Activated B cell treated with CpG ODN at 0.5 μM for 24 hours (primary cell): ENCODE results near the gene RNF214. TPM values are rescaled to one million over a fixed set of nuclear protein-coding genes. Genes with fewer than 3 reads are reported as not detected.

Source experiments
- ATAC-seq: fragments of 200-7000 bp; cut with Tn5 transposase; one replicate; pipeline ENCODE4 v1.10.0; 2021; ENCODE audit warnings: low read depth, mild to moderate bottlenecking, moderate library complexity
- CTCF ChIA-PET: fragments of 350-600 bp; sonication (Branson Sonifier 250); formaldehyde crosslinking; loops from one replicate; lab custom pipeline; 2021; ENCODE audit warnings: antibody characterized with exemption; lab: Charles Lee
- POLR2A ChIA-PET: fragments of 350-600 bp; sonication (Branson Sonifier 250); formaldehyde crosslinking; loops from one replicate; lab custom pipeline; 2021; ENCODE audit warnings: antibody characterized with exemption; lab: Charles Lee
- DNase-seq: peaks from one replicate; pipeline ENCODE4 v3.0.0; 2022
- H3K27ac Mint-ChIP-seq: one replicate; pipeline ENCODE4 v1.8.0; 2020; ENCODE audit warnings: mixed read lengths
- H3K27me3 Mint-ChIP-seq: one replicate; pipeline ENCODE4 v1.8.0; 2021; ENCODE audit warnings: mixed read lengths
- H3K36me3 Mint-ChIP-seq: one replicate; pipeline ENCODE4 v1.8.0; 2021; ENCODE audit warnings: low read depth, mixed read lengths
- H3K4me1 Mint-ChIP-seq: one replicate; pipeline ENCODE4 v1.8.0; 2021; ENCODE audit warnings: mixed read lengths
- H3K4me3 Mint-ChIP-seq: one replicate; pipeline ENCODE4 v1.8.0; 2020; ENCODE audit warnings: mild to moderate bottlenecking, mixed read lengths
- H3K9me3 Mint-ChIP-seq: one replicate; pipeline ENCODE4 v1.8.0; 2020; ENCODE audit warnings: mixed read lengths
- intact Hi-C: fragments of 100-400 bp; cut with micrococcal nuclease; formaldehyde crosslinking; loops from one replicate; pipeline ENCODE4 v1.15.1; 2024
- total RNA-seq: library from RNA; stranded (reverse); gene quantifications from 2 replicates; pipeline ENCODE4 v1.2.3, GENCODE V29; 2022
- TF ChIP-seq, protein P1 (sequence below): fragments of 200-600 bp; IDR thresholded peaks from one replicate; pipeline ENCODE4 v1.8.0; 2022; ENCODE audit warnings: antibody characterized with exemption, mild to moderate bottlenecking

The RNF214 gene
- total RNA-seq, 1 donor from 2014 or later = 18.7 TPM

DNA sequence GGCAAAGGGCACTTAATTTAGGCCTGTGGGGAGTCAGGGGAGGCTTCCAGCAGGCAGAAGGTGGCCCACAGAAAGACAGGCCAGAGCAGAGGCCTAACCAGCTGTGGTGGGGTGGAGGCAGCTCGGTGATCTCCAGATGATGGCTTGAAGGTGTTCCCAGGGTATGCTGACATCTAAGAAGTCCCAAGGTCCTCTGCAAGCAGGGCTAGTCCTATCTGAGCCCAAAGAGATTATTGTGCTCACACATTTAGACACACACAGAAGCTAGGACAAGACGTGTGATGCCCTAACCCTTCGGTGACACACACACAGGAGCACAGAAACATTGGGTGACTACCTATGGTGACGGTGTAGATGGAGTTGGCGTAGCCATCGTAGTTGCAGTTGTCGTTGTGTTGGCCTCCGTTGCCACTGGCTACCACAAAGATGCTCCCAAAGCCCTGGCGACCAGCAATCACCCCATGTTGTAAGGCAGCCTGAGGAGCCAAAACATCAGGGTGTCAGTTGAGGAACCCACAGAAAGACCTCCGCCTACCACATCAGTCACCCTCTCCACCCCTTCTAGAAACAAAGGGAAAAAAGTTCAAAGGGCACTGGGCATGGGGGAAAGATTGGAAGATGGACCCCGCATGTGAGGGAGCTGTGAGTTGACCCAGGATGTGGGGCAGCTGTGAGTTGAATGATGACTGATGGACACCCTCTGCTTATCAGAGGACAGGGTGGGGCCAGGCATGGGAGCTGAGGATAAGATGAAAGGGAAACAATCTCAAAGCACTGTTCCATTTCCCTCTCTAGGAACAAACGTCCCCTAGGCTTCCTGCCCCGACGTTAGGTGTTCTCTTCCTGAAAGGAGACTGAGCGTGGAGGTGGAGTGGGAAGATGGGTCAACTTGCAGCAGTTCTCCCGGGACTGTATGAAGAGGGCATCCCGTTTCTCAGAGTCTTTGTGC, 8.5 kb upstream of the RNF214 start:
- intact Hi-C loops = no loop called here
- Mint-ChIP-seq H3K4me1 (peaks cover 20% of the 10 kb centered on the region), H3K36me3 (peaks cover 89% of the 10 kb centered on the region), H3K27me3 (no peaks in the 10 kb centered on the region), H3K9me3 (no peaks in the 10 kb centered on the region), H3K27ac (no peak overlapping the region), H3K4me3 (no peak overlapping the region)
- TF ChIP-seq, protein P1, sequence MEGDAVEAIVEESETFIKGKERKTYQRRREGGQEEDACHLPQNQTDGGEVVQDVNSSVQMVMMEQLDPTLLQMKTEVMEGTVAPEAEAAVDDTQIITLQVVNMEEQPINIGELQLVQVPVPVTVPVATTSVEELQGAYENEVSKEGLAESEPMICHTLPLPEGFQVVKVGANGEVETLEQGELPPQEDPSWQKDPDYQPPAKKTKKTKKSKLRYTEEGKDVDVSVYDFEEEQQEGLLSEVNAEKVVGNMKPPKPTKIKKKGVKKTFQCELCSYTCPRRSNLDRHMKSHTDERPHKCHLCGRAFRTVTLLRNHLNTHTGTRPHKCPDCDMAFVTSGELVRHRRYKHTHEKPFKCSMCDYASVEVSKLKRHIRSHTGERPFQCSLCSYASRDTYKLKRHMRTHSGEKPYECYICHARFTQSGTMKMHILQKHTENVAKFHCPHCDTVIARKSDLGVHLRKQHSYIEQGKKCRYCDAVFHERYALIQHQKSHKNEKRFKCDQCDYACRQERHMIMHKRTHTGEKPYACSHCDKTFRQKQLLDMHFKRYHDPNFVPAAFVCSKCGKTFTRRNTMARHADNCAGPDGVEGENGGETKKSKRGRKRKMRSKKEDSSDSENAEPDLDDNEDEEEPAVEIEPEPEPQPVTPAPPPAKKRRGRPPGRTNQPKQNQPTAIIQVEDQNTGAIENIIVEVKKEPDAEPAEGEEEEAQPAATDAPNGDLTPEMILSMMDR = no peak
- CTCF ChIA-PET = no interaction called here
- POLR2A ChIA-PET = interaction anchor here (1.3 to 1.8 kb wide), 2 partner anchors 35 to 44 kb away, joined by 4 read pairs; no protein-coding TSS in a partner anchor
- no peak for ATAC-seq
- no peak for DNase-seq

DNA sequence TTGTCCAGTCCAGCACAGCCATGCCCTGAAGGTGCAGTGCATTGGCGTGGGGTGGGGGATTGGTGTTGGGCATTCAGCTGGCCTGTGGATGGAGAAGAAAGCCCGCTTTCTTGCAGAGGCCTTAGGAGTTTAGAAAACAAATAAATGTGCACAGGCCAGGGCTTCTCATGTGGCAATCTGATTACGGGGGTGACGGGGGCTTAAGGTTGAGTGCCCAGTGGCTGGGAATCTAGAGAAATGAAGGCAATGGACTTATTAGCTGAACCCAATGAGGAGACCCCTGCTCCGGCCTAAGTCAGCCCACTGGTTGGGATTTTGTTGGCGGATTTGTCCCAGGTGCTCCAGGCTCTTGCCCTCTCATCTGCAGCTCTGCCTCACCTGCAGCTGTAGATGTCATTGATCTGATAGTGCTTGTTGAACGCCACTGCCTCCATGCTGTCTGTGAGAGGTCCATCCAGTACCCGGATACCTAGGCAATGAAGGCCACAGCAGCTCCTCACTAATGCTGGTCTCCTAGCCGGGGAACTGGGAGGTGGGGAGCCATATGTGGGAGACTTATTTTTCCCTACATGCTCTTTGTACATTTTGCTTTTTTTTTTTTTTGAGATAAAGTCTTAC, 6.8 kb upstream of the RNF214 start:
- Mint-ChIP-seq H3K9me3 (no peaks in the 10 kb centered on the region), H3K36me3 (peaks cover 89% of the 10 kb centered on the region), H3K27ac (no peak overlapping the region), H3K4me3 (no peak overlapping the region), H3K27me3 (no peaks in the 10 kb centered on the region), H3K4me1 (peaks cover 33% of the 10 kb centered on the region)
- ChIA-PET CTCF (interaction anchor here (1.2 to 8.1 kb wide), 9 partner anchors 14 to 493 kb away, joined by 3 to 119 read pairs (median 9); partner anchors contain the start of genes PAFAH1B2 and SIDT2), POLR2A (interaction anchor here (0.6 to 3.0 kb wide), 9 partner anchors 24 to 309 kb away, joined by 3 to 45 read pairs (median 5); partner anchors contain the start of genes PAFAH1B2 and SIDT2)
- DNase-seq (no peak), ATAC-seq (no peak)
- intact Hi-C loops = loop anchor here (1.0 to 2.0 kb wide), 7 partner anchors 37 to 493 kb away; partner anchors contain the start of gene APOA5
- TF ChIP-seq, protein P1 = no peak

DNA sequence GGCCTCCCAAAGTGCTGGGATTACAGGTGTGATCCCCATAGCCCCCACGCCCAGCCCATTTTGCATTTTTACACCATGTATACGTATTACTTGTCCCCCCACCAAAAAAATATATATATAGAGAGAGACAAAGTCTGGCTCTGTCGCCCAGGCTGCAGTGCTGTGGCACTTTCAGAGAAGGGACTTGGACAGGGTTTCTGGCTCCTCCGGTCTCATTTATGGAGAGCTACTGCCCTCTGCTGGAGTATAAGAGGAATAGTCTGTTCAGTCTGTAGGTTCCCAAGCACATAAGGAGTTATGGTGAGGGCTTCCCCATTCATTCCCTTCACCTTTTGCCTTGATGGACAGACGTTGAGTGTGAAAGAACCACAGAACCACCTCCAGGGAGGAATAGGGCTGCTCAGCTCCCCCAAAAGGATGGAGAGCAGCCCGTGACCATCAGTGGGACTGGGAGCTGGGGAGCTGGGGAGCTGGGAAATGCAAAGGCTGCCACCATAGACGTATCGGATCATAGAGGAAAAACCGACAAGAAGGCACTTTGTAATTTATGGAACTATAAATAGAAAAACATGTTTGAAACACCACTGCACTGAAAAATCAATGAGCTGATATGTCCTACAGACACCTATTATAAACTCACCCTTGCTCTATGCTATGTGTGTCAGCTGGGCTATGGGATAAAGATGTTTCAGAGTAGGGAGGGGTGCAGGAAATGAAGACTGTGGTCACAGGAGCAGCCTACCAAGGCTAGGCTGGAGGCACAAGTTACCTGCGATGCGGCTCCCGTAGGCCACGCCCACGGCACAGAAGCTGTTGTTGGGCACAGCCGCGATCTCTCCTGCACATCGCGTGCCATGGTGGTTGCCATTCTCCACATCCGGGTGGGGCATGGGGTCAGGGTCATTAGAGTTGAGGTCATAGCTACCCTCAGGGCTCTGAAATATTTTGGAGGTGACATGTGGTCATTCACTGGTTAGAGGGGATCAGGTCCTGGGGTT, 5.8 kb upstream of the RNF214 start:
- DNase-seq (no peak), ATAC-seq (peak; percentile 64)
- Mint-ChIP-seq H3K27me3 (no peaks in the 10 kb centered on the region), H3K27ac (peak overlapping the region; percentile 80), H3K4me3 (no peak overlapping the region), H3K4me1 (peaks cover 40% of the 10 kb centered on the region), H3K9me3 (no peaks in the 10 kb centered on the region), H3K36me3 (peaks cover 87% of the 10 kb centered on the region)
- TF ChIP-seq, protein P1 = no peak
- intact Hi-C loops = loop anchor here (1.0 to 2.0 kb wide), 7 partner anchors 38 to 494 kb away; partner anchors contain the start of gene APOA5
- POLR2A ChIA-PET = interaction anchor here (0.5 to 3.0 kb wide), 9 partner anchors 25 to 310 kb away, joined by 3 to 45 read pairs (median 4); partner anchors contain the start of genes PAFAH1B2 and SIDT2
- CTCF ChIA-PET = interaction anchor here (0.8 to 8.1 kb wide), 21 partner anchors 15 to 590 kb away, joined by 3 to 119 read pairs (median 4); partner anchors contain the start of genes PAFAH1B2, SIDT2 and SIK3

DNA sequence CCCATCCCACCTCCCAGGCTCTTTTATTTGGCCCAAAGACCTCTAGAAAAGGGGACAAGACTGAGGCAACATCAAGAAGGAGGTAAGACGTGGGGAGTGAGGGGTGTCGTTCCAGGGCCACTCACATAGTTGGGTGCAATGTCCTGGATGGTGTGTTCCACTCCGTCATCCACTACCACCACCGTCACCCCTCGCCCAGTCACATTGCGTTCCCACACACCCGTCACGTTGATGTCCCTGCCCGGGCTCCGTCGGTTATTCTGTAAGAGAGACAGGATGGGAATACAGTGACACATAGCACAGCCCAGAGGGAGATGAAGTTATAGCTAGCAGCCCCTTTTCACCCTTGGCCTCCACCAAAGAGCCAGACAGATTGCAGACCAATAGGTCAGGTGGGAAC, 4.4 kb upstream of the RNF214 start:
- CTCF ChIA-PET = interaction anchor here (0.7 to 8.1 kb wide), 5 partner anchors 25 to 348 kb away, joined by 3 to 119 read pairs (median 13); partner anchors contain the start of genes PAFAH1B2 and SIDT2
- no peak overlapping the region for H3K4me3 Mint-ChIP-seq

More for the DNA sequence above, 4.4 kb upstream of the RNF214 start:
- Mint-ChIP-seq H3K9me3 (no peaks in the 10 kb centered on the region), H3K4me1 (peaks cover 41% of the 10 kb centered on the region), H3K27ac (peak overlapping the region; percentile 30), H3K36me3 (peaks cover 79% of the 10 kb centered on the region), H3K27me3 (no peaks in the 10 kb centered on the region)
- TF ChIP-seq, protein P1 = no peak
- ATAC-seq (no peak), DNase-seq (no peak)
- intact Hi-C loops = no loop called here
- POLR2A ChIA-PET = interaction anchor here (1.4 to 5.9 kb wide), 4 partner anchors 38 to 132 kb away, joined by 3 to 89 read pairs (median 30); partner anchors contain the start of genes PAFAH1B2 and SIDT2
